HepG2 (cell line): ENCODE data around the gene ANG. TPM values are rescaled to one million over a fixed set of nuclear protein-coding genes. Genes with fewer than 3 reads are reported as not detected.

ENCODE experiments used
- HNRNPLL ChIP-seq: fragments of 200-400 bp; formaldehyde crosslinking; IDR thresholded peaks from 2 replicates; pipeline ENCODE4 v1.6.1; 2017; ENCODE audit warnings: mild to moderate bottlenecking, low read depth, low read length; ENCODE audit not compliant: poor library complexity, severe bottlenecking
- RXRA ChIP-seq: sonication (generic); formaldehyde crosslinking; IDR thresholded peaks from 2 replicates; pipeline ENCODE4 v1.5.1; 2020; ENCODE audit warnings: missing genetic modification reagents
- TCF7L2 ChIP-seq: IDR thresholded peaks from 2 replicates; pipeline ENCODE4 v1.6.1; 2011; ENCODE audit warnings: mild to moderate bottlenecking, low read depth, low read length, moderate library complexity
- U2AF2 ChIP-seq: fragments of 200-400 bp; formaldehyde crosslinking; IDR thresholded peaks from 2 replicates; pipeline ENCODE4 v1.6.1; 2017; ENCODE audit warnings: low read depth, mild to moderate bottlenecking, low read length
- ZFP90 ChIP-seq: sonication (generic); formaldehyde crosslinking; IDR thresholded peaks from 2 replicates; pipeline ENCODE4 v1.8.0; 2022; ENCODE audit warnings: missing genetic modification reagents, mild to moderate bottlenecking, inconsistent platforms, borderline replicate concordance
- ZNF296 ChIP-seq: sonication (generic); formaldehyde crosslinking; conservative IDR thresholded peaks from 2 replicates; pipeline ENCODE4 v1.5.0; 2020; ENCODE audit warnings: mild to moderate bottlenecking, missing genetic modification reagents
- ZNF350 ChIP-seq: sonication (generic); formaldehyde crosslinking; IDR thresholded peaks from 2 replicates; pipeline ENCODE4 v1.4.0; 2020; ENCODE audit warnings: mild to moderate bottlenecking, low read depth, missing genetic modification reagents, borderline replicate concordance
- ZNF550 ChIP-seq: sonication (generic); formaldehyde crosslinking; IDR thresholded peaks from 2 replicates; pipeline ENCODE4 v1.4.0; 2020; ENCODE audit warnings: mild to moderate bottlenecking, missing genetic modification reagents, borderline replicate concordance
- ZNF557 ChIP-seq: sonication (generic); formaldehyde crosslinking; IDR thresholded peaks from 2 replicates; pipeline ENCODE4 v1.4.0; 2020; ENCODE audit warnings: missing genetic modification reagents
- ZNF605 ChIP-seq: sonication (generic); formaldehyde crosslinking; IDR thresholded peaks from 2 replicates; pipeline ENCODE4 v1.8.0; 2022; ENCODE audit warnings: mild to moderate bottlenecking, missing genetic modification reagents
- polyA plus RNA-seq, 8 experiments: library from polyadenylated mRNA; depleted of rRNA in 3 of 8; stranded (reverse) in 7 of 8; unstranded in 1 of 8; fragments of >200 nt; fragmentation: Illumina TruSeq in 4 of 8; extraction: Trizol in 4 of 8; gene quantifications; 2 replicates each; pipeline versions ENCODE4 v1.2.1 to v1.2.3, GENCODE V29; 2011 to 2016; ENCODE audit warnings: low read depth in 4 of 8, missing spikeins in 1 of 8, mixed read lengths in 1 of 8; ENCODE audit not compliant: insufficient read depth in 1 of 8
- total RNA-seq, 5 experiments: library from RNA; depleted of rRNA; stranded (reverse); fragments of >200 nt; fragmentation: Illumina TruSeq; extraction: Trizol; gene quantifications; 2 replicates each; pipeline ENCODE4 v1.2.3, GENCODE V29; 2016; ENCODE audit warnings: low read depth in 1 of 5
- TF ChIP-seq, protein P1 (sequence below): sonication (generic); formaldehyde crosslinking; conservative IDR thresholded peaks from 2 replicates; pipeline ENCODE4 v1.4.0; 2020; ENCODE audit warnings: missing genetic modification reagents
- TF ChIP-seq, protein P2 (sequence below): sonication (generic); formaldehyde crosslinking; IDR thresholded peaks from 2 replicates; pipeline ENCODE4 v1.4.0; 2020; ENCODE audit warnings: mild to moderate bottlenecking, missing genetic modification reagents
- TF ChIP-seq, protein P3 (sequence below): sonication (generic); formaldehyde crosslinking; IDR thresholded peaks from 2 replicates; pipeline ENCODE4 v1.5.0; 2020; ENCODE audit warnings: missing genetic modification reagents
- TF ChIP-seq, protein P4 (sequence below): sonication (generic); formaldehyde crosslinking; IDR thresholded peaks from 2 replicates; pipeline ENCODE4 v1.5.1; 2020; ENCODE audit warnings: mild to moderate bottlenecking, missing genetic modification reagents, moderate library complexity
- TF ChIP-seq, protein P5 (sequence below): sonication (generic); formaldehyde crosslinking; IDR thresholded peaks from 2 replicates; pipeline ENCODE4 v1.8.1; 2023; ENCODE audit warnings: mild to moderate bottlenecking, inconsistent platforms, moderate library complexity, missing genetic modification reagents, borderline replicate concordance
- TF ChIP-seq, protein P6 (sequence below): IDR thresholded peaks from 2 replicates; pipeline ENCODE4 v1.6.1; 2016; ENCODE audit warnings: control low read depth
- TF ChIP-seq, protein P7 (sequence below): IDR thresholded peaks from 2 replicates; pipeline ENCODE4 v1.6.1; 2016; ENCODE audit warnings: low read depth

The ANG gene
- total and polyA plus RNA-seq, 2 of the 13 experiments (the other 11 are each of a cell fraction or from before 2014, with no cell fraction given), result 83.6 to 401 TPM

DNA sequence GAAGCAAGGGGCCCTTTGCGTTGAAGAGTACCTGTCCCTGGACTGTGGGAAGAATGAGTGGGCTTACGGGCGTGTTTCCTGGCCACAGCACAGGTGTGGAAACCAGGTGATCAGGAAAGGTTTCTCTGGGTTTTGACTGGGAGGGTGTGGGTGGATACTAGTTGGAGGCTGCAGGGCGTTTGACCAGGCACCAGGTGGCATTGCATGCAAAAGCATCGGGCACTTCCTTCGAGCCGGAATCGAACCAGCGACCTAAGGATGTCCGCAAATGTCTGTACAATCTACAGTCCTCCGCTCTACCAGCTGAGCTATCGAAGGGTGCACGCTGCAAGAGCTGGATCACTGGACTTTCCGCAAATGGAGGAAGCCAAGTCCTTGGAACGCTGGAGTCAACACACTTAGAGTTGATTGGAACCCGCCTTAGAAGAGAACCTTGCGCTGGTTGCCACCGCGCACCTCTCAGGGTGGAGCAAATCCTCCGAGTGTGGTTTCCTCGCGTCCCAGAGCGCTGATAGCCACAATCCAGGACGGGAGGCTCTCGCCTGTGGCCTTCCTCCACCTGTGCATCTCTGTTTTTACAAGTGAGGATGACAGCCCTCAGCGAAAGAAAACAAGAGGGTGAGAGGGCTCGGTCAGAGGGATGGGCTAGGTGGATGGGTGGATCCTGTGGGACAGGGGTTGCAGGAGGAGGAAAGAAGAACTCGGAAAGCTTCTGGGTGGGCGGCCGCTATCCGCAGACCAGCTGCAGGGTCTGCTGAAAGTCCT is 25.4 kb upstream of the ANG start (continued):
- TF ChIP-seq, protein P1, sequence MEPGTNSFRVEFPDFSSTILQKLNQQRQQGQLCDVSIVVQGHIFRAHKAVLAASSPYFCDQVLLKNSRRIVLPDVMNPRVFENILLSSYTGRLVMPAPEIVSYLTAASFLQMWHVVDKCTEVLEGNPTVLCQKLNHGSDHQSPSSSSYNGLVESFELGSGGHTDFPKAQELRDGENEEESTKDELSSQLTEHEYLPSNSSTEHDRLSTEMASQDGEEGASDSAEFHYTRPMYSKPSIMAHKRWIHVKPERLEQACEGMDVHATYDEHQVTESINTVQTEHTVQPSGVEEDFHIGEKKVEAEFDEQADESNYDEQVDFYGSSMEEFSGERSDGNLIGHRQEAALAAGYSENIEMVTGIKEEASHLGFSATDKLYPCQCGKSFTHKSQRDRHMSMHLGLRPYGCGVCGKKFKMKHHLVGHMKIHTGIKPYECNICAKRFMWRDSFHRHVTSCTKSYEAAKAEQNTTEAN (CRISPR knock-in tag), result 0 out of 2 replicates have a peak, but pooled peaks have one; percentile 27
- TF ChIP-seq, protein P2, sequence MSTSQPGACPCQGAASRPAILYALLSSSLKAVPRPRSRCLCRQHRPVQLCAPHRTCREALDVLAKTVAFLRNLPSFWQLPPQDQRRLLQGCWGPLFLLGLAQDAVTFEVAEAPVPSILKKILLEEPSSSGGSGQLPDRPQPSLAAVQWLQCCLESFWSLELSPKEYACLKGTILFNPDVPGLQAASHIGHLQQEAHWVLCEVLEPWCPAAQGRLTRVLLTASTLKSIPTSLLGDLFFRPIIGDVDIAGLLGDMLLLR (CRISPR knock-in tag), result no peak
- TF ChIP-seq, protein P3, sequence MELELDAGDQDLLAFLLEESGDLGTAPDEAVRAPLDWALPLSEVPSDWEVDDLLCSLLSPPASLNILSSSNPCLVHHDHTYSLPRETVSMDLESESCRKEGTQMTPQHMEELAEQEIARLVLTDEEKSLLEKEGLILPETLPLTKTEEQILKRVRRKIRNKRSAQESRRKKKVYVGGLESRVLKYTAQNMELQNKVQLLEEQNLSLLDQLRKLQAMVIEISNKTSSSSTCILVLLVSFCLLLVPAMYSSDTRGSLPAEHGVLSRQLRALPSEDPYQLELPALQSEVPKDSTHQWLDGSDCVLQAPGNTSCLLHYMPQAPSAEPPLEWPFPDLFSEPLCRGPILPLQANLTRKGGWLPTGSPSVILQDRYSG (CRISPR knock-in tag), result no peak
- TF ChIP-seq ZNF350 (CRISPR knock-in tag) (peak; percentile 31; the same call in 1 of the 2 replicates), TCF7L2 (no peak), HNRNPLL (peak; percentile 74), ZNF296 (CRISPR knock-in tag) (no peak), U2AF2 (no peak), ZNF557 (CRISPR knock-in tag) (no peak), ZNF605 (CRISPR knock-in tag) (no peak), ZNF550 (CRISPR knock-in tag) (no peak), ZFP90 (CRISPR knock-in tag) (no peak), RXRA (CRISPR knock-in tag) (no peak)
- TF ChIP-seq, protein P4, sequence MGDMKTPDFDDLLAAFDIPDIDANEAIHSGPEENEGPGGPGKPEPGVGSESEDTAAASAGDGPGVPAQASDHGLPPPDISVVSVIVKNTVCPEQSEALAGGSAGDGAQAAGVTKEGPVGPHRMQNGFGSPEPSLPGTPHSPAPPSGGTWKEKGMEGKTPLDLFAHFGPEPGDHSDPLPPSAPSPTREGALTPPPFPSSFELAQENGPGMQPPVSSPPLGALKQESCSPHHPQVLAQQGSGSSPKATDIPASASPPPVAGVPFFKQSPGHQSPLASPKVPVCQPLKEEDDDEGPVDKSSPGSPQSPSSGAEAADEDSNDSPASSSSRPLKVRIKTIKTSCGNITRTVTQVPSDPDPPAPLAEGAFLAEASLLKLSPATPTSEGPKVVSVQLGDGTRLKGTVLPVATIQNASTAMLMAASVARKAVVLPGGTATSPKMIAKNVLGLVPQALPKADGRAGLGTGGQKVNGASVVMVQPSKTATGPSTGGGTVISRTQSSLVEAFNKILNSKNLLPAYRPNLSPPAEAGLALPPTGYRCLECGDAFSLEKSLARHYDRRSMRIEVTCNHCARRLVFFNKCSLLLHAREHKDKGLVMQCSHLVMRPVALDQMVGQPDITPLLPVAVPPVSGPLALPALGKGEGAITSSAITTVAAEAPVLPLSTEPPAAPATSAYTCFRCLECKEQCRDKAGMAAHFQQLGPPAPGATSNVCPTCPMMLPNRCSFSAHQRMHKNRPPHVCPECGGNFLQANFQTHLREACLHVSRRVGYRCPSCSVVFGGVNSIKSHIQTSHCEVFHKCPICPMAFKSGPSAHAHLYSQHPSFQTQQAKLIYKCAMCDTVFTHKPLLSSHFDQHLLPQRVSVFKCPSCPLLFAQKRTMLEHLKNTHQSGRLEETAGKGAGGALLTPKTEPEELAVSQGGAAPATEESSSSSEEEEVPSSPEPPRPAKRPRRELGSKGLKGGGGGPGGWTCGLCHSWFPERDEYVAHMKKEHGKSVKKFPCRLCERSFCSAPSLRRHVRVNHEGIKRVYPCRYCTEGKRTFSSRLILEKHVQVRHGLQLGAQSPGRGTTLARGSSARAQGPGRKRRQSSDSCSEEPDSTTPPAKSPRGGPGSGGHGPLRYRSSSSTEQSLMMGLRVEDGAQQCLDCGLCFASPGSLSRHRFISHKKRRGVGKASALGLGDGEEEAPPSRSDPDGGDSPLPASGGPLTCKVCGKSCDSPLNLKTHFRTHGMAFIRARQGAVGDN (CRISPR knock-in tag), result peak; percentile 6
- TF ChIP-seq, protein P5, sequence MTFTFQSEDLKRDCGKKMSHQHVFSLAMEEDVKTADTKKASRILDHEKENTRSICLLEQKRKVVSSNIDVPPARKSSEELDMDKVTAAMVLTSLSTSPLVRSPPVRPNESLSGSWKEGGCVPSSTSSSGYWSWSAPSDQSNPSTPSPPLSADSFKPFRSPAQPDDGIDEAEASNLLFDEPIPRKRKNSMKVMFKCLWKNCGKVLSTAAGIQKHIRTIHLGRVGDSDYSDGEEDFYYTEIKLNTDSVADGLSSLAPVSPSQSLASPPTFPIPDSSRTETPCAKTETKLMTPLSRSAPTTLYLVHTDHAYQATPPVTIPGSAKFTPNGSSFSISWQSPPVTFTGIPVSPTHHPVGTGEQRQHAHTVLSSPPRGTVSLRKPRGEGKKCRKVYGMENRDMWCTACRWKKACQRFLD (CRISPR knock-in tag), result no peak
- TF ChIP-seq, protein P6, sequence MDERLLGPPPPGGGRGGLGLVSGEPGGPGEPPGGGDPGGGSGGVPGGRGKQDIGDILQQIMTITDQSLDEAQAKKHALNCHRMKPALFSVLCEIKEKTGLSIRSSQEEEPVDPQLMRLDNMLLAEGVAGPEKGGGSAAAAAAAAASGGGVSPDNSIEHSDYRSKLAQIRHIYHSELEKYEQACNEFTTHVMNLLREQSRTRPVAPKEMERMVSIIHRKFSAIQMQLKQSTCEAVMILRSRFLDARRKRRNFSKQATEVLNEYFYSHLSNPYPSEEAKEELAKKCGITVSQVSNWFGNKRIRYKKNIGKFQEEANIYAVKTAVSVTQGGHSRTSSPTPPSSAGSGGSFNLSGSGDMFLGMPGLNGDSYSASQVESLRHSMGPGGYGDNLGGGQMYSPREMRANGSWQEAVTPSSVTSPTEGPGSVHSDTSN (CRISPR knock-in tag), result no peak
- TF ChIP-seq, protein P7, sequence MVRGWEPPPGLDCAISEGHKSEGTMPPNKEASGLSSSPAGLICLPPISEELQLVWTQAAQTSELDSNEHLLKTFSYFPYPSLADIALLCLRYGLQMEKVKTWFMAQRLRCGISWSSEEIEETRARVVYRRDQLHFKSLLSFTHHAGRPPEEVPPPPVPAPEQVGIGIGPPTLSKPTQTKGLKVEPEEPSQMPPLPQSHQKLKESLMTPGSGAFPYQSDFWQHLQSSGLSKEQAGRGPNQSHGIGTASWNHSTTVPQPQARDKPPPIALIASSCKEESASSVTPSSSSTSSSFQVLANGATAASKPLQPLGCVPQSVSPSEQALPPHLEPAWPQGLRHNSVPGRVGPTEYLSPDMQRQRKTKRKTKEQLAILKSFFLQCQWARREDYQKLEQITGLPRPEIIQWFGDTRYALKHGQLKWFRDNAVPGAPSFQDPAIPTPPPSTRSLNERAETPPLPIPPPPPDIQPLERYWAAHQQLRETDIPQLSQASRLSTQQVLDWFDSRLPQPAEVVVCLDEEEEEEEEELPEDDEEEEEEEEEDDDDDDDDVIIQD, result 0 out of 2 replicates have a peak, but pooled peaks have one; percentile 19
